ENCODE results near the gene EPS8L3. TPM values are rescaled to one million over a fixed set of nuclear protein-coding genes. Genes with fewer than 3 reads are reported as not detected.

The EPS8L3 gene
- polyA plus RNA-seq, 1 of the 3 experiments (the other 2 are of a cell fraction), result not detected

DNA sequence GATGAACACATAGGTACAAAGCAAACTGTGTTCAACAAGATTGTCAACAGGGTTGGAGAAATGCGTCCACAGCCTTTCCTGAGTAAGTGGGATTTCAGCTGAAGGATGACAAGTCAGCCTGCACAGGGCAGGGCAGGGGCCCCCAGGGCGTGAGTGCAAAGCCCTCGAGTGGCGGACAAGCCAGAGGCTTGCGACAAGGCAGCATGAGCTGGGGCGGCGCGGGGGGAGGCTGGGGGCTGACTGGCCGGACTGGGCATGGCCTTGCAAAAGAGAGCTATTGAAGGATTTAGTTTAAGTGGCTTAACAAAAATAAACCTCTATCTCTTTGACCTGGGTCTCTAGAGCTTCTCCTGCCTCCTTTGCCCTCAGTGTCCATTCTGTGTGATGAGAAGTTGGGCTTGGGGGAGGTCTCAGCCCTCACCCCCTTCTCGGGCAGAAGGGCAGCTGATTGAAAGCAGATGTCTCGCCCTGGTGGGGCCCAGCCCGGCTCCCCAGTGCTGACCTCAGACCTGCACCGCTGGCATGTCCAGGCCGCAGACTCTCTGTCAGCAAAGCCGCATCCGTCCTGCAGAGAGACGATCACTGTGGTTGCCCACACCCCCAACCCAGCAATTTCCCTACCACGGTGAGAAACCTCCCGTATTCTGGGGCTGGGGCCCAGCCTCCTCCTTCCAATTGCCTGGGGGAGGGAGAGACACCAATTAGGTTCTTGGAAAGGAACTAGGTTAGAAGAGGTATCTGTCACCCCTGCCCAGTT is 24.3 kb upstream of the EPS8L3 start:
- Histone ChIP-seq H3K4me3 (ENCODE audit: low read depth in 2 of 2, low read length in 1 of 2) (no peak overlapping the region), H3K4me1 (ENCODE audit: control insufficient read depth in 1 of 2, insufficient read depth in 2 of 2, low read depth in 1 of 2, low read length in 1 of 2) (peaks cover 33 to 45% of the 10 kb centered on the region in 2 experiments; a peak in 3 of 4 replicates), H3K79me2 (ENCODE audit: insufficient read depth) (no peaks in the 10 kb centered on the region), H3K27ac (ENCODE audit: low read depth in 2 of 2, low read length in 1 of 2) (no peak overlapping the region), H3K9me3 (no peaks in the 10 kb centered on the region), H2AFZ (ENCODE audit: low read depth) (no peak overlapping the region), H3F3A (replicated peaks; ENCODE audit: insufficient read depth) (peaks cover 4% of the 10 kb centered on the region), H3K9ac (no peak overlapping the region), H3K4me2 (no peak overlapping the region), H4K20me1 (ENCODE audit: insufficient read depth) (no peaks in the 10 kb centered on the region), H3K27me3 (ENCODE audit: insufficient read depth) (no peaks in the 10 kb centered on the region), H3K36me3 (replicated peaks in 1 of 2; ENCODE audit: control insufficient read depth in 1 of 2, insufficient read depth in 2 of 2, low read length in 1 of 2) (no peaks in the 10 kb centered on the region), H3K9me2 (no peaks in the 10 kb centered on the region)
- 96% methylated on average over 15 of the region's 19 CpGs for WGBS (ENCODE audit: low lambda C conversion rate)
- TF ChIP-seq, protein P1, sequence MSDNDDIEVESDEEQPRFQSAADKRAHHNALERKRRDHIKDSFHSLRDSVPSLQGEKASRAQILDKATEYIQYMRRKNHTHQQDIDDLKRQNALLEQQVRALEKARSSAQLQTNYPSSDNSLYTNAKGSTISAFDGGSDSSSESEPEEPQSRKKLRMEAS (IDR thresholded peaks at IDR 0.05; ENCODE audit: low read depth), result no peak
- no peak for TF ChIP-seq FOSL2 (IDR thresholded peaks at IDR 0.05; ENCODE audit: borderline replicate concordance, low read depth)
- TF ChIP-seq YY1 (IDR thresholded peaks at IDR 0.05; ENCODE audit: low read depth), result no peak
- TF ChIP-seq TEAD4 (IDR thresholded peaks at IDR 0.05; ENCODE audit: borderline replicate concordance, insufficient read depth), result no peak
- TF ChIP-seq NFIC (IDR thresholded peaks at IDR 0.05; ENCODE audit: borderline replicate concordance), result no peak
- ChIA-PET CTCF (interaction anchor here (1.0 to 27.7 kb wide), 9 partner anchors 11 to 223 kb away, joined by 3 to 822 read pairs (median 3); partner anchors contain the start of gene AHCYL1), POLR2A (interaction anchor here (1.3 kb wide), 1 partner anchor 58 kb away, joined by 5 read pairs; no protein-coding TSS in a partner anchor)
- DNase-seq, result peak; percentile 63

GRCh38 chr1:109787211-109787844 is 23.6 kb upstream of the EPS8L3 start:
- Histone ChIP-seq H3K27me3 (ENCODE audit: insufficient read depth) (no peaks in the 10 kb centered on the region), H3K4me1 (ENCODE audit: control insufficient read depth in 1 of 2, insufficient read depth in 2 of 2, low read depth in 1 of 2, low read length in 1 of 2) (peaks cover 28 to 38% of the 10 kb centered on the region in 2 experiments; a peak in 3 of 4 replicates), H3K4me2 (no peak overlapping the region), H3K4me3 (ENCODE audit: low read depth in 2 of 2, low read length in 1 of 2) (no peak overlapping the region), H3K36me3 (replicated peaks in 1 of 2; ENCODE audit: control insufficient read depth in 1 of 2, insufficient read depth in 2 of 2, low read length in 1 of 2) (no peaks in the 10 kb centered on the region), H3K79me2 (ENCODE audit: insufficient read depth) (no peaks in the 10 kb centered on the region), H3K9ac (no peak overlapping the region), H4K20me1 (ENCODE audit: insufficient read depth) (no peaks in the 10 kb centered on the region), H3K9me3 (no peaks in the 10 kb centered on the region), H3K27ac (ENCODE audit: low read depth in 2 of 2, low read length in 1 of 2) (no peak overlapping the region), H3F3A (replicated peaks; ENCODE audit: insufficient read depth) (no peaks in the 10 kb centered on the region), H3K9me2 (no peaks in the 10 kb centered on the region), H2AFZ (ENCODE audit: low read depth) (no peak overlapping the region)
- WGBS (ENCODE audit: low lambda C conversion rate), result 94% methylated on average over 7 of the region's 9 CpGs
- TF ChIP-seq, protein P2, sequence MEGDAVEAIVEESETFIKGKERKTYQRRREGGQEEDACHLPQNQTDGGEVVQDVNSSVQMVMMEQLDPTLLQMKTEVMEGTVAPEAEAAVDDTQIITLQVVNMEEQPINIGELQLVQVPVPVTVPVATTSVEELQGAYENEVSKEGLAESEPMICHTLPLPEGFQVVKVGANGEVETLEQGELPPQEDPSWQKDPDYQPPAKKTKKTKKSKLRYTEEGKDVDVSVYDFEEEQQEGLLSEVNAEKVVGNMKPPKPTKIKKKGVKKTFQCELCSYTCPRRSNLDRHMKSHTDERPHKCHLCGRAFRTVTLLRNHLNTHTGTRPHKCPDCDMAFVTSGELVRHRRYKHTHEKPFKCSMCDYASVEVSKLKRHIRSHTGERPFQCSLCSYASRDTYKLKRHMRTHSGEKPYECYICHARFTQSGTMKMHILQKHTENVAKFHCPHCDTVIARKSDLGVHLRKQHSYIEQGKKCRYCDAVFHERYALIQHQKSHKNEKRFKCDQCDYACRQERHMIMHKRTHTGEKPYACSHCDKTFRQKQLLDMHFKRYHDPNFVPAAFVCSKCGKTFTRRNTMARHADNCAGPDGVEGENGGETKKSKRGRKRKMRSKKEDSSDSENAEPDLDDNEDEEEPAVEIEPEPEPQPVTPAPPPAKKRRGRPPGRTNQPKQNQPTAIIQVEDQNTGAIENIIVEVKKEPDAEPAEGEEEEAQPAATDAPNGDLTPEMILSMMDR (IDR thresholded peaks at IDR 0.05), result no peak
- no peak for TF ChIP-seq CHD2 (IDR thresholded peaks at IDR 0.05; ENCODE audit: low read length, partially characterized antibody)
- TF ChIP-seq EP300 (IDR thresholded peaks at IDR 0.05; ENCODE audit: borderline replicate concordance in 1 of 2, low read depth in 1 of 2, low read length in 1 of 2), result no peak
- TF ChIP-seq FOSL2 (IDR thresholded peaks at IDR 0.05; ENCODE audit: borderline replicate concordance, low read depth), result 0 out of 2 replicates have a peak, but pooled peaks have one; percentile 4
- no peak for TF ChIP-seq SMC3 (IDR thresholded peaks at IDR 0.05; ENCODE audit: low read depth, low read length)
- POLR2A ChIA-PET, result interaction anchor here (1.3 kb wide), 1 partner anchor 58 kb away, joined by 5 read pairs; no protein-coding TSS in a partner anchor
- peak; percentile 10 for DNase-seq
- CTCF ChIA-PET, result interaction anchor here (1.0 to 27.7 kb wide), 6 partner anchors 10 to 193 kb away, joined by 3 to 822 read pairs (median 4); partner anchors contain the start of gene AHCYL1
